Measurements from ENCODE around the gene IL6R. TPM values are rescaled to one million over a fixed set of nuclear protein-coding genes. Genes with fewer than 3 reads are reported as not detected.
A peak's percentile ranks its signal among the peaks of the same experiment; 100 is the strongest.

The IL6R gene
- total RNA-seq, 2 donors from 2014 or later, result 11.8 to 21.8 TPM

- Histone ChIP-seq H3K4me3 (no peak overlapping the region), H3K27me3 (no peaks in the 10 kb centered on the region), H3K4me1 (peaks cover 0 to 14% of the 10 kb centered on the region in 2 donors), H3K27ac (no peak overlapping the region), H3K36me3 (peaks cover 9% of the 10 kb centered on the region), H3K9me3 (no peaks in the 10 kb centered on the region)
- no peak for DNase-seq (ENCODE audit: low spot score)
- no peak for TF ChIP-seq CTCF (IDR thresholded peaks at IDR 0.05)
Observed at GRCh38 chr1:154466206-154466605, 61.1 kb downstream of the IL6R start.

GRCh38 chr1:154466921-154467417, 61.8 kb downstream of the IL6R start:
- Histone ChIP-seq H3K4me1 (peaks cover 0 to 14% of the 10 kb centered on the region in 2 donors), H3K27ac (no peak overlapping the region)

GRCh38 chr1:154467434-154468102, 62.4 kb downstream of the IL6R start:
- Histone ChIP-seq H3K36me3 (peaks cover 9% of the 10 kb centered on the region), H3K27me3 (no peaks in the 10 kb centered on the region), H3K4me1 (peaks cover 0 to 14% of the 10 kb centered on the region in 2 donors), H3K4me3 (no peak overlapping the region), H3K27ac (no peak overlapping the region), H3K9me3 (no peaks in the 10 kb centered on the region)
- TF ChIP-seq CTCF (IDR thresholded peaks at IDR 0.05), result no peak
- DNase-seq (ENCODE audit: low spot score), result no peak

More at GRCh38 chr1:154466921-154467417, 61.8 kb downstream of the IL6R start:
- H3K27me3 ChIP-seq, result no peaks in the 10 kb centered on the region
- TF ChIP-seq CTCF (IDR thresholded peaks at IDR 0.05), result peak in 1 of 2 donors; percentile 49
- no peaks in the 10 kb centered on the region for H3K9me3 ChIP-seq
- no peak for DNase-seq (ENCODE audit: low spot score)
- H3K36me3 ChIP-seq, result peaks cover 9% of the 10 kb centered on the region
- no peak overlapping the region for H3K4me3 ChIP-seq

GRCh38 chr1:154468535-154469250, 63.5 kb downstream of the IL6R start:
- Histone ChIP-seq H3K36me3 (peaks cover 9% of the 10 kb centered on the region), H3K9me3 (no peaks in the 10 kb centered on the region), H3K27ac (no peak overlapping the region), H3K4me1 (peaks cover 0 to 2% of the 10 kb centered on the region in 2 donors), H3K4me3 (no peak overlapping the region), H3K27me3 (no peaks in the 10 kb centered on the region)
- DNase-seq (ENCODE audit: low spot score), result no peak
- no peak for TF ChIP-seq CTCF (IDR thresholded peaks at IDR 0.05)

GRCh38 chr1:154469844-154470560, 64.9 kb downstream of the IL6R start:
- TF ChIP-seq CTCF (IDR thresholded peaks at IDR 0.05), result no peak
- Histone ChIP-seq H3K4me3 (no peak overlapping the region), H3K4me1 (no peaks in the 10 kb centered on the region), H3K27ac (no peak overlapping the region), H3K27me3 (no peaks in the 10 kb centered on the region), H3K36me3 (peaks cover 9% of the 10 kb centered on the region), H3K9me3 (no peaks in the 10 kb centered on the region)
- no peak for DNase-seq (ENCODE audit: low spot score)

Measured in right atrium auricular region (tissue), 2 donors.